ENCODE results near the gene TOLLIP.
"Not testable (repeated sequence)": the region's sequence is repeated elsewhere in the genome, so short reads cannot be mapped to it uniquely, and the experiment has no call there.

Gene TOLLIP

GRCh38 chr11:1309498-1310317, at the start of gene TOLLIP:
TOLLIP (minus strand) TSS chr11:1309632; CDS start chr11:1309498, 134 bp downstream.
- peak; percentile 93 for DNase-seq (ENCODE audit: low read depth)

GRCh38 chr11:1358931-1359330, 49.5 kb upstream of the TOLLIP start:
- DNase-seq (ENCODE audit: low read depth): not testable (repeated sequence)

GRCh38 chr11:1358286-1358685, 48.9 kb upstream of the TOLLIP start:
- no peak for DNase-seq (ENCODE audit: low read depth)

GRCh38 chr11:1356478-1356960, 47.1 kb upstream of the TOLLIP start:
- DNase-seq (ENCODE audit: low read depth): no peak

- no peak for DNase-seq (ENCODE audit: low read depth)
These were observed 46.6 kb upstream of the TOLLIP start for GRCh38 chr11:1356007-1356435.

- DNase-seq (ENCODE audit: low read depth): no peak
These were observed 44.9 kb upstream of the TOLLIP start for GRCh38 chr11:1354125-1354938.

- no peak for DNase-seq (ENCODE audit: low read depth)
These were observed 44.1 kb upstream of the TOLLIP start for GRCh38 chr11:1353383-1354124.

GRCh38 chr11:1352696-1353382, 43.4 kb upstream of the TOLLIP start:
- DNase-seq (ENCODE audit: low read depth): no peak

- DNase-seq (ENCODE audit: low read depth): no peak
These were observed 42.0 kb upstream of the TOLLIP start for GRCh38 chr11:1351278-1351937.

GRCh38 chr11:1350086-1350725, 40.8 kb upstream of the TOLLIP start:
- no peak for DNase-seq (ENCODE audit: low read depth)

GRCh38 chr11:1349327-1350041, 40.1 kb upstream of the TOLLIP start:
- no peak for DNase-seq (ENCODE audit: low read depth)

- DNase-seq (ENCODE audit: low read depth): no peak
These were observed 39.4 kb upstream of the TOLLIP start for GRCh38 chr11:1348796-1349326.

GRCh38 chr11:1348146-1348795, 38.8 kb upstream of the TOLLIP start:
- DNase-seq (ENCODE audit: low read depth): no peak

GRCh38 chr11:1347411-1347999, 38.1 kb upstream of the TOLLIP start:
- not testable (repeated sequence) for DNase-seq (ENCODE audit: low read depth)

GRCh38 chr11:1346669-1347390, 37.4 kb upstream of the TOLLIP start:
- DNase-seq (ENCODE audit: low read depth): no peak

GRCh38 chr11:1345737-1346513, 36.5 kb upstream of the TOLLIP start:
- DNase-seq (ENCODE audit: low read depth): no peak

GRCh38 chr11:1344056-1344635, 34.7 kb upstream of the TOLLIP start:
- DNase-seq (ENCODE audit: low read depth): no peak
